Osteoblast (primary cell): ENCODE measurements around the gene CASKIN2. TPM values are rescaled to one million over a fixed set of nuclear protein-coding genes. Genes with fewer than 3 reads are reported as not detected.

ENCODE experiments used
- DNase-seq: peaks from one replicate; pipeline ENCODE4 v3.0.0; 2011; ENCODE audit warnings: low spot score, mixed read lengths; ENCODE audit not compliant: insufficient read length; ENCODE audit errors: missing footprints
- H2AFZ ChIP-seq: 2 replicates; pipeline ENCODE4 v1.6.0; 2011; ENCODE audit warnings: mild to moderate bottlenecking, low read length
- H3K27ac ChIP-seq: 2 replicates; pipeline ENCODE4 v1.5.1; 2011; ENCODE audit warnings: mild to moderate bottlenecking, low read depth, low read length, moderate library complexity
- H3K27me3 ChIP-seq: 2 replicates; pipeline ENCODE4 v1.6.0; 2012; ENCODE audit warnings: mild to moderate bottlenecking, control low read depth, inconsistent platforms, low read length, moderate library complexity; ENCODE audit not compliant: insufficient read depth
- H3K36me3 ChIP-seq: 2 replicates; pipeline ENCODE4 v1.5.1; 2011; ENCODE audit warnings: mild to moderate bottlenecking, low read length, control low read depth, moderate library complexity; ENCODE audit not compliant: insufficient read depth
- H3K4me1 ChIP-seq: 2 replicates; pipeline ENCODE4 v1.5.1; 2011; ENCODE audit warnings: mild to moderate bottlenecking, low read length, control low read depth, moderate library complexity; ENCODE audit not compliant: insufficient read depth
- H3K4me2 ChIP-seq: 2 replicates; pipeline ENCODE4 v1.6.0; 2011; ENCODE audit warnings: mild to moderate bottlenecking, low read length; ENCODE audit not compliant: insufficient read depth
- H3K4me3 ChIP-seq: fragments of 200-600 bp; sonication (generic); 3 replicates; pipeline ENCODE4 v1.5.1; 2012; ENCODE audit warnings: mild to moderate bottlenecking, low read length, inconsistent platforms; ENCODE audit not compliant: insufficient read depth
- H3K79me2 ChIP-seq: 2 replicates; pipeline ENCODE4 v1.6.0; 2012; ENCODE audit warnings: mild to moderate bottlenecking, low read length, control low read depth, inconsistent platforms; ENCODE audit not compliant: insufficient read depth
- H3K9me3 ChIP-seq: 2 replicates; pipeline ENCODE4 v1.5.1; 2011; ENCODE audit warnings: low read depth, low read length, control low read depth
- H4K20me1 ChIP-seq: 2 replicates; pipeline ENCODE4 v1.6.0; 2012; ENCODE audit warnings: mild to moderate bottlenecking, low read length, control low read depth; ENCODE audit not compliant: insufficient read depth
- total RNA-seq: library from RNA; depleted of rRNA; stranded (reverse); fragments of >200 nt; gene quantifications from 2 replicates; pipeline ENCODE4 v1.2.3, GENCODE V29; 2012
- TF ChIP-seq, protein P1 (sequence below): IDR thresholded peaks from 2 replicates; pipeline ENCODE4 v1.5.1; 2011; ENCODE audit warnings: mild to moderate bottlenecking, low read depth, low read length, moderate library complexity; ENCODE audit errors: extremely low read depth

The CASKIN2 gene
- total RNA-seq, 1 donor, result 8.7 TPM

DNA sequence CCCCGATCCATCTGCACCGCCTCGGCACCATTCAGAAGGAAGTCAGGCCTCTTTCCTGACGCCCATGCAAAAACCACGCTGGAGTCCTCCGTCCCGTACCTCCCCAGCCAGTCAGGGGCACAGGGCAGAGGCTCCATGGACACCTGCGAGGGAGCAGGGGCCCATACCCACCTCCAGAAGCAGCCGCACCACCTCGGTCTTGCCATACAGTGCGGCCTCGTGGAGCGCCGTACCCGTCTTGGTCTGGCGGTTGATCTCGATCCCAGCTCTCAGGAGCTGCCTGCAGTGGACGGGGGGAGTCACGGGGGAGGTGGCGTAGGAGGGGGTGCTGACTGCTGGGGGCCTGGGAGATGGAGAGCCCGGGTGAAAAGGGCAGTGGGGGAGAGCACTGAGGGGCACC, 9.2 kb downstream of the CASKIN2 start:
- H4K20me1 ChIP-seq, result peaks cover 28% of the 10 kb centered on the region
- no peak for DNase-seq
- no peak overlapping the region for H2AFZ ChIP-seq
- H3K9me3 ChIP-seq, result no peaks in the 10 kb centered on the region
- H3K4me3 ChIP-seq, result no peak overlapping the region
- no peak overlapping the region for H3K27ac ChIP-seq
- H3K36me3 ChIP-seq, result peaks cover 4% of the 10 kb centered on the region
- peaks cover 2% of the 10 kb centered on the region for H3K79me2 ChIP-seq
- H3K4me2 ChIP-seq, result no peak overlapping the region
- TF ChIP-seq, protein P1, sequence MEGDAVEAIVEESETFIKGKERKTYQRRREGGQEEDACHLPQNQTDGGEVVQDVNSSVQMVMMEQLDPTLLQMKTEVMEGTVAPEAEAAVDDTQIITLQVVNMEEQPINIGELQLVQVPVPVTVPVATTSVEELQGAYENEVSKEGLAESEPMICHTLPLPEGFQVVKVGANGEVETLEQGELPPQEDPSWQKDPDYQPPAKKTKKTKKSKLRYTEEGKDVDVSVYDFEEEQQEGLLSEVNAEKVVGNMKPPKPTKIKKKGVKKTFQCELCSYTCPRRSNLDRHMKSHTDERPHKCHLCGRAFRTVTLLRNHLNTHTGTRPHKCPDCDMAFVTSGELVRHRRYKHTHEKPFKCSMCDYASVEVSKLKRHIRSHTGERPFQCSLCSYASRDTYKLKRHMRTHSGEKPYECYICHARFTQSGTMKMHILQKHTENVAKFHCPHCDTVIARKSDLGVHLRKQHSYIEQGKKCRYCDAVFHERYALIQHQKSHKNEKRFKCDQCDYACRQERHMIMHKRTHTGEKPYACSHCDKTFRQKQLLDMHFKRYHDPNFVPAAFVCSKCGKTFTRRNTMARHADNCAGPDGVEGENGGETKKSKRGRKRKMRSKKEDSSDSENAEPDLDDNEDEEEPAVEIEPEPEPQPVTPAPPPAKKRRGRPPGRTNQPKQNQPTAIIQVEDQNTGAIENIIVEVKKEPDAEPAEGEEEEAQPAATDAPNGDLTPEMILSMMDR, result no peak
- H3K27me3 ChIP-seq, result no peaks in the 10 kb centered on the region
- H3K4me1 ChIP-seq, result no peaks in the 10 kb centered on the region

DNA sequence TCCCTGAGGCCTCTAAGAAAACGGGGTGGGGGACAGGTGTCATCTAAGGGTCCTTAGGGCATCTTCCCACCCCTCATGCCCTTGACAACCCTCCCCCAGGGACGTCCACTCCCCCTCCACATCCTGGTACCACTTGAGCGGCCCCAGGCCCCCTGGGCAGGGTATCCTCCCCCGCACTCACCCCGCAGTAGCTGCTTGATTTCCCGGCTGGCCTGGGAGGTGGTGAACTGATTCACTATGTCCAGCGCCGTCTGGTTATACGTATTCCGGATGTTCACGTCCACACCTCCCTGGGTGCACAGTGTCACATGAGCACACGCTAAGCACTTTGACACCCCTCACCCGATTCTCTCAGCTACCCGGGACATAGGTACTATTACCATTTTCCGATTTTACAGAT, 9.7 kb downstream of the CASKIN2 start:
- Histone ChIP-seq H3K4me1 (no peaks in the 10 kb centered on the region), H3K27me3 (no peaks in the 10 kb centered on the region), H4K20me1 (peaks cover 26% of the 10 kb centered on the region), H2AFZ (no peak overlapping the region), H3K4me2 (no peak overlapping the region), H3K4me3 (no peak overlapping the region), H3K79me2 (peaks cover 2% of the 10 kb centered on the region), H3K36me3 (peaks cover 4% of the 10 kb centered on the region), H3K9me3 (no peaks in the 10 kb centered on the region), H3K27ac (no peak overlapping the region)
- TF ChIP-seq, protein P1, result no peak
- no peak for DNase-seq

- Histone ChIP-seq H3K36me3 (peaks cover 5% of the 10 kb centered on the region), H4K20me1 (peaks cover 22% of the 10 kb centered on the region), H3K27me3 (no peaks in the 10 kb centered on the region), H3K4me2 (no peak overlapping the region), H2AFZ (no peak overlapping the region), H3K4me3 (no peak overlapping the region), H3K27ac (no peak overlapping the region), H3K79me2 (peaks cover 2% of the 10 kb centered on the region), H3K9me3 (no peaks in the 10 kb centered on the region), H3K4me1 (no peaks in the 10 kb centered on the region)
- DNase-seq, result no peak
- TF ChIP-seq, protein P1, result no peak
Measured at GRCh38 chr17:75505152-75505409, 10.3 kb downstream of the CASKIN2 start.

- Histone ChIP-seq H4K20me1 (peaks cover 19% of the 10 kb centered on the region), H3K79me2 (peaks cover 2% of the 10 kb centered on the region), H3K4me3 (no peak overlapping the region), H2AFZ (no peak overlapping the region), H3K36me3 (peaks cover 9% of the 10 kb centered on the region), H3K4me1 (no peaks in the 10 kb centered on the region), H3K9me3 (no peaks in the 10 kb centered on the region), H3K27ac (no peak overlapping the region), H3K4me2 (no peak overlapping the region), H3K27me3 (no peaks in the 10 kb centered on the region)
- TF ChIP-seq, protein P1, result peak; percentile 54
- peak; percentile 94 for DNase-seq
Measured at GRCh38 chr17:75504347-75505151, 10.8 kb downstream of the CASKIN2 start.
